HCT116 (cell line): Measurements from ENCODE around the gene GPSM3. TPM values are rescaled to one million over a fixed set of nuclear protein-coding genes. Genes with fewer than 3 reads are reported as not detected.

ENCODE experiments used
- ATAC-seq: fragments of 200-7000 bp; cut with Tn5 transposase; 2 replicates; pipeline ENCODE4 v1.9.1; 2020; ENCODE audit warnings: mild to moderate bottlenecking, moderate library complexity
- BruUV-seq: library from RNA; stranded (reverse); fragments of 400-500 nt; replicated peaks from 2 replicates; lab custom pipeline; 2021; lab: Mats Ljungman, UMichigan
- CTCF ChIA-PET: fragments of 300-600 bp; sonication (Branson Sonifier 250); formaldehyde crosslinking; loops from one replicate; lab custom pipeline; 2021; ENCODE audit warnings: antibody characterized with exemption; lab: Charles Lee
- POLR2A ChIA-PET: fragments of 300-600, 350-600 bp; sonication (Branson Sonifier 250); formaldehyde crosslinking; loops from one replicate; lab custom pipeline; 2021; ENCODE audit warnings: antibody characterized with exemption; lab: Charles Lee
- RAD21 ChIA-PET, 2 experiments: fragments of 300-600 bp; sonication (Branson Sonifier 250); formaldehyde crosslinking; loops; one replicate each; lab custom pipeline; 2023; ENCODE audit warnings: low total read pairs in 2 of 2; ENCODE audit not compliant: uncharacterized antibody in 2 of 2, unreplicated experiment in 2 of 2, low non-redundant PET in 1 of 2; lab: Charles Lee
- DNase-seq: peaks from one replicate; pipeline ENCODE4 v3.0.0-alpha.2; 2010; ENCODE audit warnings: low read depth, low spot score
- H2AFZ ChIP-seq: fragments of 200-600 bp; shearing (Covaris generic), sonication (generic); 2 replicates; pipeline ENCODE4 v1.6.1; 2017; ENCODE audit warnings: low read depth, mixed run types, mixed read lengths, antibody characterized with exemption, low read length; ENCODE audit not compliant: poor library complexity, severe bottlenecking
- H3K27ac ChIP-seq: 2 replicates; pipeline ENCODE4 v1.5.1; 2012; ENCODE audit warnings: low read depth, low read length
- H3K27me3 ChIP-seq: fragments of 200-600 bp; sonication (generic); 2 replicates; pipeline ENCODE4 v1.6.1; 2016; ENCODE audit warnings: mixed run types, low read length, mixed read lengths; ENCODE audit not compliant: insufficient read depth
- H3K36me3 ChIP-seq, 2 experiments: fragments of 200-500 bp in 1 of 2; fragments of 200-600 bp in 1 of 2; sonication (Bioruptor generic) in 1 of 2; sonication (generic) in 1 of 2; 2 replicates each; pipeline versions ENCODE4 v1.5.1 to v1.6.1; 2014 to 2016; ENCODE audit warnings: low read length in 2 of 2, inconsistent platforms in 1 of 2, mixed read lengths in 1 of 2, mixed run types in 1 of 2; ENCODE audit not compliant: insufficient read depth in 2 of 2, control insufficient read depth in 1 of 2
- H3K4me1 ChIP-seq, 2 experiments: fragments of 200-600 bp in 1 of 2; sonication (generic) in 1 of 2; 2 replicates each; pipeline versions ENCODE4 v1.5.1 to v1.6.1; 2012 to 2017; ENCODE audit warnings: low read length in 2 of 2, inconsistent platforms in 1 of 2, mild to moderate bottlenecking in 1 of 2, mixed read lengths in 1 of 2, mixed run types in 1 of 2, moderate library complexity in 1 of 2; ENCODE audit not compliant: insufficient read depth in 2 of 2, control insufficient read depth in 1 of 2
- H3K4me2 ChIP-seq: fragments of 200-600 bp; sonication (generic); 2 replicates; pipeline ENCODE4 v1.6.1; 2017; ENCODE audit warnings: mixed run types, low read length, mixed read lengths
- H3K4me3 ChIP-seq, 2 experiments: fragments of 200-600 bp in 1 of 2; sonication (generic) in 1 of 2; replicated peaks in 1 of 2; 2 replicates each; pipeline ENCODE4 v1.5.1; 2011 to 2016; ENCODE audit warnings: low read length in 2 of 2, control low read depth in 1 of 2, low read depth in 1 of 2, mild to moderate bottlenecking in 1 of 2, mixed read lengths in 1 of 2, mixed run types in 1 of 2
- H3K79me2 ChIP-seq: fragments of 200-600 bp; sonication (generic); 2 replicates; pipeline ENCODE4 v1.6.1; 2017; ENCODE audit warnings: mild to moderate bottlenecking, mixed run types, low read length, moderate library complexity, mixed read lengths; ENCODE audit not compliant: insufficient read depth
- H3K9ac ChIP-seq: fragments of 200-600 bp; sonication (generic); 2 replicates; pipeline ENCODE4 v1.6.1; 2016; ENCODE audit warnings: low read length, mixed read lengths
- H3K9me2 ChIP-seq: fragments of 200-600 bp; sonication (generic), shearing (Covaris generic); 2 replicates; pipeline ENCODE4 v1.6.1; 2017; ENCODE audit warnings: mixed run types, mild to moderate bottlenecking, moderate library complexity; ENCODE audit not compliant: insufficient read depth
- H3K9me3 ChIP-seq, 2 experiments: fragments of 200-500 bp in 1 of 2; fragments of 200-600 bp in 1 of 2; sonication (Bioruptor generic) in 1 of 2; sonication (generic) in 1 of 2; 2 replicates each; pipeline ENCODE4 v1.6.1; 2014 to 2017; ENCODE audit warnings: low read length in 2 of 2, mixed read lengths in 2 of 2, inconsistent platforms in 1 of 2, low read depth in 1 of 2, mild to moderate bottlenecking in 1 of 2, mixed run types in 1 of 2, moderate library complexity in 1 of 2; ENCODE audit not compliant: control insufficient read depth in 1 of 2, insufficient read depth in 1 of 2
- H4K20me1 ChIP-seq: fragments of 200-600 bp; sonication (generic), shearing (Covaris generic); 2 replicates; pipeline ENCODE4 v1.6.1; 2017; ENCODE audit warnings: mixed run types, mild to moderate bottlenecking, moderate library complexity; ENCODE audit not compliant: insufficient read depth
- ATF3 ChIP-seq: IDR thresholded peaks from 2 replicates; pipeline ENCODE4 v1.6.1; 2012
- CTCF ChIP-seq, 3 experiments: fragments of 200-600 bp in 1 of 3; sonication (generic) in 1 of 3; IDR thresholded peaks in 2 of 3; conservative IDR thresholded peaks in 1 of 3; 2 replicates each; pipeline ENCODE4 v1.5.1; 2012 to 2017; ENCODE audit warnings: low read depth in 2 of 3, low read length in 2 of 3, antibody characterized with exemption in 1 of 3, borderline replicate concordance in 1 of 3, control low read depth in 1 of 3, mild to moderate bottlenecking in 1 of 3, mixed read lengths in 1 of 3, mixed run types in 1 of 3, moderate library complexity in 1 of 3; ENCODE audit not compliant: insufficient read depth in 1 of 3
- ELF1 ChIP-seq: IDR thresholded peaks from 2 replicates; pipeline ENCODE4 v1.6.1; 2012; ENCODE audit warnings: low read depth, borderline replicate concordance
- EZH2phosphoT487 ChIP-seq: fragments of 200-600 bp; IDR thresholded peaks from 2 replicates; pipeline ENCODE4 v1.6.1; 2018; ENCODE audit warnings: antibody characterized with exemption, borderline replicate concordance
- MAX ChIP-seq: IDR thresholded peaks from 2 replicates; pipeline ENCODE4 v1.6.1; 2012
- POLR2A ChIP-seq: IDR thresholded peaks from 2 replicates; pipeline ENCODE4 v1.7.0; 2011; ENCODE audit warnings: borderline replicate concordance; ENCODE audit not compliant: insufficient read depth, insufficient read length; ENCODE audit errors: extremely low read depth
- POLR2AphosphoS5 ChIP-seq: IDR thresholded peaks from 2 replicates; pipeline ENCODE4 v1.6.1; 2011; ENCODE audit warnings: mild to moderate bottlenecking, low read depth, low read length, moderate library complexity
- RAD21 ChIP-seq: IDR thresholded peaks from 2 replicates; pipeline ENCODE4 v1.6.1; 2012; ENCODE audit warnings: low read depth, mild to moderate bottlenecking
- REST ChIP-seq: IDR thresholded peaks from 2 replicates; pipeline ENCODE4 v1.6.1; 2012; ENCODE audit warnings: low read depth
- ZBTB33 ChIP-seq: IDR thresholded peaks from 2 replicates; pipeline ENCODE4 v1.6.1; 2011; ENCODE audit warnings: mild to moderate bottlenecking, low read length, moderate library complexity; ENCODE audit not compliant: insufficient replicate concordance; ENCODE audit errors: extremely low read depth
- ZFX ChIP-seq: fragments of 450-650 bp; IDR thresholded peaks from 2 replicates; pipeline ENCODE4 v1.6.1; 2017
- ZNF274 ChIP-seq: fragments of 200-500 bp; sonication (Bioruptor generic); IDR thresholded peaks from 2 replicates; pipeline ENCODE4 v1.6.1; 2014; ENCODE audit warnings: mild to moderate bottlenecking, low read depth, low read length, inconsistent platforms
- intact Hi-C: fragments of 100-400 bp; cut with micrococcal nuclease; formaldehyde crosslinking; loops from 2 replicates; pipeline ENCODE4 v1.10.0; 2022
- total RNA-seq: library from RNA; stranded (reverse); gene quantifications from one replicate; pipeline ENCODE4 v1.2.1, GENCODE V29; 2021; ENCODE audit not compliant: unreplicated experiment

The GPSM3 gene
- total RNA-seq, 1 experiment from 2014 or later, result 1.2 TPM

- Histone ChIP-seq H3K4me2 (no peak overlapping the region), H3K9me2 (no peaks in the 10 kb centered on the region), H3K4me3 (no peak overlapping the region), H2AFZ (no peak overlapping the region), H3K9me3 (no peaks in the 10 kb centered on the region), H3K9ac (no peak overlapping the region), H3K79me2 (peaks cover 1% of the 10 kb centered on the region; the same call in 1 of the 2 replicates), H3K27ac (no peak overlapping the region), H4K20me1 (no peaks in the 10 kb centered on the region), H3K36me3 (no peaks in the 10 kb centered on the region), H3K4me1 (peaks cover 7 to 15% of the 10 kb centered on the region in 2 experiments; a peak in 3 of 4 replicates), H3K27me3 (no peaks in the 10 kb centered on the region)
- intact Hi-C loops, result no loop called here
- ChIA-PET CTCF (no interaction called here), POLR2A (no interaction called here), RAD21 (no interaction called here)
- TF ChIP-seq ZNF274 (no peak), REST (no peak), ZBTB33 (no peak), CTCF (IDR thresholded peaks at IDR 0.05 in 2 of 3, conservative IDR thresholded peaks at IDR 0.05 in 1 of 3; ENCODE audit: borderline replicate concordance in 1 of 3, insufficient read depth in 1 of 3, low read depth in 2 of 3, low read length in 2 of 3) (no peak), MAX (no peak), POLR2AphosphoS5 (no peak), ELF1 (no peak), ZFX (no peak), ATF3 (no peak), RAD21 (no peak), POLR2A (no peak), EZH2phosphoT487 (no peak)
- BruUV-seq, result no TSS peak
- DNase-seq, result no peak
- no peak for ATAC-seq
These were observed 43.2 kb downstream of the GPSM3 start for GRCh38 chr6:32149092-32149755.
